HEK293 (cell line): ENCODE measurements around the gene EEF1AKMT3.

Experiments
- CTCF ChIA-PET: fragments of 350-600 bp; formaldehyde crosslinking; extraction: SDS; loops from one replicate; lab custom pipeline; 2021; ENCODE audit warnings: antibody characterized with exemption; lab: Yijun Ruan, JAX
- POLR2A ChIA-PET: fragments of 300-600 bp; formaldehyde crosslinking; extraction: SDS; loops from one replicate; lab custom pipeline; 2020; ENCODE audit warnings: antibody characterized with exemption, inconsistent platforms; lab: Yijun Ruan, JAX
- H3K27ac ChIP-seq: fragments of 200-500 bp; sonication (Bioruptor generic); 2 replicates; pipeline ENCODE4 v1.5.1; 2014; ENCODE audit warnings: low read depth, low read length, control low read depth, inconsistent platforms; ENCODE audit errors: extremely low read depth
- H3K36me3 ChIP-seq, 2 experiments: fragments of 200-500 bp in 1 of 2; sonication (Bioruptor generic) in 1 of 2; 1 replicate in 1 of 2; 2 replicates in 1 of 2; pipeline ENCODE4 v1.5.1; 2014 to 2017; ENCODE audit warnings: inconsistent platforms in 2 of 2, low read length in 2 of 2; ENCODE audit not compliant: control insufficient read depth in 2 of 2, insufficient read depth in 1 of 2
- H3K4me1 ChIP-seq: fragments of 200-500 bp; sonication (Bioruptor generic); 2 replicates; pipeline ENCODE4 v1.5.1; 2014; ENCODE audit warnings: mild to moderate bottlenecking, low read length, inconsistent platforms; ENCODE audit not compliant: control insufficient read depth, insufficient read depth
- H3K4me3 ChIP-seq: 2 replicates; pipeline ENCODE4 v1.5.1; 2011; ENCODE audit warnings: low read depth, mild to moderate bottlenecking, control low read depth, low read length, moderate library complexity
- H3K9me3 ChIP-seq: fragments of 200-500 bp; sonication (Bioruptor generic); 2 replicates; pipeline ENCODE4 v1.5.1; 2014; ENCODE audit warnings: low read depth, low read length, inconsistent platforms; ENCODE audit not compliant: control insufficient read depth, insufficient read depth
- SP2 ChIP-seq: fragments of 450-650 bp; formaldehyde crosslinking; IDR thresholded peaks from 2 replicates; pipeline ENCODE4 v1.5.1; 2016; ENCODE audit warnings: missing biosample characterization, missing genetic modification characterization
- ZBTB17 ChIP-seq: fragments of 450-650 bp; formaldehyde crosslinking; IDR thresholded peaks from 2 replicates; pipeline ENCODE4 v1.5.1; 2016; ENCODE audit warnings: missing biosample characterization, missing genetic modification characterization
- ZBTB8A ChIP-seq: fragments of 450-650 bp; formaldehyde crosslinking; IDR thresholded peaks from 2 replicates; pipeline ENCODE4 v1.5.1; 2016; ENCODE audit warnings: missing biosample characterization, missing genetic modification characterization
- ZIC2 ChIP-seq: fragments of 450-650 bp; formaldehyde crosslinking; IDR thresholded peaks from 2 replicates; pipeline ENCODE4 v1.5.1; 2016; ENCODE audit warnings: missing biosample characterization, missing genetic modification characterization
- ZNF155 ChIP-seq: fragments of 450-650 bp; formaldehyde crosslinking; IDR thresholded peaks from 2 replicates; pipeline ENCODE4 v1.5.1; 2016; ENCODE audit warnings: missing biosample characterization, missing genetic modification characterization
- ZNF394 ChIP-seq: fragments of 450-650 bp; formaldehyde crosslinking; IDR thresholded peaks from 2 replicates; pipeline ENCODE4 v1.5.1; 2016; ENCODE audit warnings: missing biosample characterization, missing genetic modification characterization, mild to moderate bottlenecking, moderate library complexity, borderline replicate concordance
- ZNF423 ChIP-seq: fragments of 450-650 bp; formaldehyde crosslinking; IDR thresholded peaks from 2 replicates; pipeline ENCODE4 v1.5.1; 2016; ENCODE audit warnings: missing biosample characterization, missing genetic modification characterization
- ZNF521 ChIP-seq: fragments of 450-650 bp; formaldehyde crosslinking; IDR thresholded peaks from 2 replicates; pipeline ENCODE4 v1.5.1; 2017; ENCODE audit warnings: missing biosample characterization, mild to moderate bottlenecking, missing genetic modification characterization
- ZNF555 ChIP-seq: fragments of 450-650 bp; formaldehyde crosslinking; conservative IDR thresholded peaks from 2 replicates; pipeline ENCODE4 v1.5.1; 2017; ENCODE audit warnings: missing biosample characterization, mild to moderate bottlenecking, missing genetic modification characterization, inconsistent platforms
- ZNF621 ChIP-seq: fragments of 450-650 bp; formaldehyde crosslinking; IDR thresholded peaks from 2 replicates; pipeline ENCODE4 v1.5.1; 2017; ENCODE audit warnings: missing biosample characterization, missing genetic modification characterization
- ZNF670 ChIP-seq: fragments of 450-650 bp; formaldehyde crosslinking; IDR thresholded peaks from 2 replicates; pipeline ENCODE4 v1.5.1; 2016; ENCODE audit warnings: missing biosample characterization, missing genetic modification characterization, low read depth
- ZNF701 ChIP-seq: fragments of 450-650 bp; formaldehyde crosslinking; IDR thresholded peaks from 2 replicates; pipeline ENCODE4 v1.5.1; 2016; ENCODE audit warnings: missing biosample characterization, missing genetic modification characterization
- ZNF707 ChIP-seq: fragments of 450-650 bp; formaldehyde crosslinking; IDR thresholded peaks from 2 replicates; pipeline ENCODE4 v1.5.1; 2016; ENCODE audit warnings: missing biosample characterization, missing genetic modification characterization
- ZNF785 ChIP-seq: fragments of 450-650 bp; formaldehyde crosslinking; IDR thresholded peaks from 2 replicates; pipeline ENCODE4 v1.5.1; 2016; ENCODE audit warnings: missing biosample characterization, missing genetic modification characterization
- ZSCAN16 ChIP-seq: fragments of 450-650 bp; formaldehyde crosslinking; IDR thresholded peaks from 2 replicates; pipeline ENCODE4 v1.5.1; 2016; ENCODE audit warnings: missing biosample characterization, missing genetic modification characterization
- TF ChIP-seq, protein P1 (sequence below): fragments of 450-650 bp; formaldehyde crosslinking; conservative IDR thresholded peaks from 2 replicates; pipeline ENCODE4 v1.5.1; 2016; ENCODE audit warnings: low read depth, missing biosample characterization, missing genetic modification characterization
- TF ChIP-seq, protein P2 (sequence below): fragments of 450-650 bp; formaldehyde crosslinking; IDR thresholded peaks from 2 replicates; pipeline ENCODE4 v1.5.1; 2017; ENCODE audit warnings: missing biosample characterization, missing genetic modification characterization
- TF ChIP-seq, protein P3 (sequence below): fragments of 450-650 bp; formaldehyde crosslinking; IDR thresholded peaks from 2 replicates; pipeline ENCODE4 v1.5.1; 2016; ENCODE audit warnings: missing biosample characterization, missing genetic modification characterization

Gene EEF1AKMT3

DNA sequence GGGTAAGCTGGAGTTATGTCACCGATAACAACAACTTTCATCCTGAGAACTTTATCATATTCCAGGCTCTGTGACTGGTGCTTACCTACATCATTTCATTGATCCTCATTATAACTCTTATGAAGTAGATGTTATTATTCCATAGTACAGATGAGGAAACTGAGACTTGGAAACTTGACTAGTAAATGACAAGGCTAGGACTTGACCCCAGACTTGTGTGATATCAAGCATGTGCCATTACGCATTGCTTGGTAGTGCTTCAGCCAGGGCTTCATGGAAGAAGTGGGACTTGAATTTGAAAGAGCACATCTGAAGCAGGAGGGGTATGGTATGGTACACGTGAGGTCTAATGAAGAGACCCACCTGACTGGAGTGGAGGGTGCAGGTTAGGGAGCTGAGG is 34.3 kb downstream of the EEF1AKMT3 start:
- H3K27ac ChIP-seq, result no peak overlapping the region
- POLR2A ChIA-PET, result no interaction called here
- no peaks in the 10 kb centered on the region for H3K4me1 ChIP-seq
- no peaks in the 10 kb centered on the region for H3K9me3 ChIP-seq
- no peak overlapping the region for H3K4me3 ChIP-seq
- peaks cover 5 to 68% of the 10 kb centered on the region in 2 experiments; a peak in 2 of 3 replicates for H3K36me3 ChIP-seq
- TF ChIP-seq ZNF423 (no peak), ZIC2 (tag by site-specific recombination) (no peak), ZNF394 (no peak), ZNF701 (tag by site-specific recombination) (no peak), ZNF621 (tag by site-specific recombination) (no peak)
- TF ChIP-seq, protein P1, sequence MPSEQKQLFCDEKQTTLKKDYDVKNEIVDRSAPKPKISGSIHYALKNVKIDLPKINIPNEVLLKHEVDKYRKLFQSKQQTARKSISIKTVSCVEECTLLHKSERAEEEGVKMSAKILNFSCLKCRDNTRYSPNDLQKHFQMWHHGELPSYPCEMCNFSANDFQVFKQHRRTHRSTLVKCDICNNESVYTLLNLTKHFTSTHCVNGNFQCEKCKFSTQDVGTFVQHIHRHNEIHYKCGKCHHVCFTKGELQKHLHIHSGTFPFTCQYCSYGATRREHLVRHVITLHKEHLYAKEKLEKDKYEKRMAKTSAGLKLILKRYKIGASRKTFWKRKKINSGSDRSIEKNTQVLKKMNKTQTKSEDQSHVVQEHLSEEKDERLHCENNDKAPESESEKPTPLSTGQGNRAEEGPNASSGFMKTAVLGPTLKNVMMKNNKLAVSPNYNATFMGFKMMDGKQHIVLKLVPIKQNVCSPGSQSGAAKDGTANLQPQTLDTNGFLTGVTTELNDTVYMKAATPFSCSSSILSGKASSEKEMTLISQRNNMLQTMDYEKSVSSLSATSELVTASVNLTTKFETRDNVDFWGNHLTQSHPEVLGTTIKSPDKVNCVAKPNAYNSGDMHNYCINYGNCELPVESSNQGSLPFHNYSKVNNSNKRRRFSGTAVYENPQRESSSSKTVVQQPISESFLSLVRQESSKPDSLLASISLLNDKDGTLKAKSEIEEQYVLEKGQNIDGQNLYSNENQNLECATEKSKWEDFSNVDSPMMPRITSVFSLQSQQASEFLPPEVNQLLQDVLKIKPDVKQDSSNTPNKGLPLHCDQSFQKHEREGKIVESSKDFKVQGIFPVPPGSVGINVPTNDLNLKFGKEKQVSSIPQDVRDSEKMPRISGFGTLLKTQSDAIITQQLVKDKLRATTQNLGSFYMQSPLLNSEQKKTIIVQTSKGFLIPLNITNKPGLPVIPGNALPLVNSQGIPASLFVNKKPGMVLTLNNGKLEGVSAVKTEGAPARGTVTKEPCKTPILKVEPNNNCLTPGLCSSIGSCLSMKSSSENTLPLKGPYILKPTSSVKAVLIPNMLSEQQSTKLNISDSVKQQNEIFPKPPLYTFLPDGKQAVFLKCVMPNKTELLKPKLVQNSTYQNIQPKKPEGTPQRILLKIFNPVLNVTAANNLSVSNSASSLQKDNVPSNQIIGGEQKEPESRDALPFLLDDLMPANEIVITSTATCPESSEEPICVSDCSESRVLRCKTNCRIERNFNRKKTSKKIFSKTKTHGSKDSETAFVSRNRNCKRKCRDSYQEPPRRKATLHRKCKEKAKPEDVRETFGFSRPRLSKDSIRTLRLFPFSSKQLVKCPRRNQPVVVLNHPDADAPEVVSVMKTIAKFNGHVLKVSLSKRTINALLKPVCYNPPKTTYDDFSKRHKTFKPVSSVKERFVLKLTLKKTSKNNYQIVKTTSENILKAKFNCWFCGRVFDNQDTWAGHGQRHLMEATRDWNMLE (tag by site-specific recombination), result no peak
- TF ChIP-seq, protein P2, sequence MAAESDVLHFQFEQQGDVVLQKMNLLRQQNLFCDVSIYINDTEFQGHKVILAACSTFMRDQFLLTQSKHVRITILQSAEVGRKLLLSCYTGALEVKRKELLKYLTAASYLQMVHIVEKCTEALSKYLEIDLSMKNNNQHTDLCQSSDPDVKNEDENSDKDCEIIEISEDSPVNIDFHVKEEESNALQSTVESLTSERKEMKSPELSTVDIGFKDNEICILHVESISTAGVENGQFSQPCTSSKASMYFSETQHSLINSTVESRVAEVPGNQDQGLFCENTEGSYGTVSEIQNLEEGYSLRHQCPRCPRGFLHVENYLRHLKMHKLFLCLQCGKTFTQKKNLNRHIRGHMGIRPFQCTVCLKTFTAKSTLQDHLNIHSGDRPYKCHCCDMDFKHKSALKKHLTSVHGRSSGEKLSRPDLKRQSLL (tag by site-specific recombination), result no peak
- TF ChIP-seq, all 188 proteins: peak for 0
- CTCF ChIA-PET, result interaction anchor here (0.6 to 0.8 kb wide), 3 partner anchors 10 to 99 kb away, joined by 3 to 4 read pairs (median 3); no protein-coding TSS in a partner anchor

DNA sequence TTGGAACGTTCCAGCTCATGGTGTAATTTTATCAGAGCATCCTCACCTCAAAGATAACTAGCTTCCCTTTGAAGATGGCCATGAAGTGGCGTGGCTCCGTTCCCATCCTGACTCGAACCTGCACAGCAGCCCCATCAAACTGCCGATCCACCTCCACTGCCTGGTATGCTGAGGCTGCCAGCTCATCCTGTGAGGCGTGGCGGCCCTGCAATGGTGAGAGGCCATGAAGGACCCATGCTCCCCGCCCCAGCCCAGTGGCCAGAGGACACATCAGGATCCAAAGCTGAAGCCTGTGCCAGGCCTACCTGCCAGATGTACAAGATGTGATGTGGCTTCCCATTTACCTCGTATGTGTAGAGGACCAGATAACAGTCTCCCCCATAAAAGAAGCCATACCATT is 34.9 kb downstream of the EEF1AKMT3 start:
- Histone ChIP-seq H3K4me1 (no peaks in the 10 kb centered on the region), H3K4me3 (no peak overlapping the region), H3K36me3 (peaks cover 5 to 64% of the 10 kb centered on the region in 2 experiments; a peak in 2 of 3 replicates), H3K9me3 (no peaks in the 10 kb centered on the region), H3K27ac (no peak overlapping the region)
- no peak for TF ChIP-seq SP2 (tag by site-specific recombination)
- no peak for TF ChIP-seq ZBTB17
- no peak for TF ChIP-seq ZNF521 (tag by site-specific recombination)
- TF ChIP-seq ZNF555 (tag by site-specific recombination), result no peak
- ChIA-PET CTCF (interaction anchor here (0.6 to 0.8 kb wide), 3 partner anchors 9 to 99 kb away, joined by 3 to 4 read pairs (median 3); no protein-coding TSS in a partner anchor), POLR2A (no interaction called here)

DNA sequence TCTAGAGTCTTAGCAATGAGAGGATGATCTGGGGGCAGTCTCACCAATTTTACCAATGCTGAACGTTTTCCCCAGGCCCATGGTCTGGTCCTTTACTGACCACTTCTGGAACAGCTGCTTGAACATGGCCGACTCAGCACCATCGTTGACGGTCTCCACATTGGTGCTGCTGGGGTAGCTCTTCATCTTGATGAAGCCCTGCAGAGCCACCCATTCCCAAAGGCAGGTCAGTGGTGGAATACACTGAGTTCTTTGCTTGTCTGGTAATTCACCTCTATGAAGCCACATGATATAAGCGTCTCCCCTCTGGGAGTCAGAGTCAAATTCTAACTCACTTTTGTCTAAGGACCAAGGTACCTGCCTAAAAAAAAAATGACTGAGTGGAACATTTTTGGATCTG is 35.9 kb downstream of the EEF1AKMT3 start:
- Histone ChIP-seq H3K4me1 (no peaks in the 10 kb centered on the region), H3K27ac (no peak overlapping the region), H3K9me3 (no peaks in the 10 kb centered on the region), H3K36me3 (peaks cover 5 to 58% of the 10 kb centered on the region in 2 experiments; a peak in 2 of 3 replicates), H3K4me3 (no peak overlapping the region)
- no peak for TF ChIP-seq ZNF785
- TF ChIP-seq, protein P3, sequence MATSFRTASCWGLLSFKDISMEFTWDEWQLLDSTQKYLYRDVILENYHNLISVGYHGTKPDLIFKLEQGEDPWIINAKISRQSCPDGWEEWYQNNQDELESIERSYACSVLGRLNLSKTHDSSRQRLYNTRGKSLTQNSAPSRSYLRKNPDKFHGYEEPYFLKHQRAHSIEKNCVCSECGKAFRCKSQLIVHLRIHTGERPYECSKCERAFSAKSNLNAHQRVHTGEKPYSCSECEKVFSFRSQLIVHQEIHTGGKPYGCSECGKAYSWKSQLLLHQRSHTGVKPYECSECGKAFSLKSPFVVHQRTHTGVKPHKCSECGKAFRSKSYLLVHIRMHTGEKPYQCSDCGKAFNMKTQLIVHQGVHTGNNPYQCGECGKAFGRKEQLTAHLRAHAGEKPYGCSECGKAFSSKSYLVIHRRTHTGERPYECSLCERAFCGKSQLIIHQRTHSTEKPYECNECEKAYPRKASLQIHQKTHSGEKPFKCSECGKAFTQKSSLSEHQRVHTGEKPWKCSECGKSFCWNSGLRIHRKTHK, result no peak
- TF ChIP-seq ZNF670 (tag by site-specific recombination), result no peak
- TF ChIP-seq ZNF707 (tag by site-specific recombination), result no peak
- TF ChIP-seq ZSCAN16 (tag by site-specific recombination), result no peak
- TF ChIP-seq ZBTB8A (tag by site-specific recombination), result no peak
- no peak for TF ChIP-seq ZBTB17
- TF ChIP-seq ZNF155, result no peak
- POLR2A ChIA-PET, result no interaction called here
- CTCF ChIA-PET, result interaction anchor here (0.7 to 1.4 kb wide), 3 partner anchors 9 to 14 kb away, joined by 3 to 5 read pairs (median 5); no protein-coding TSS in a partner anchor
